GM23338 (cell line): ENCODE measurements around the gene UPF1.

ENCODE experiments used
- CREB1 ChIP-seq: fragments of 250-450 bp; sonication (Bioruptor Pico); IDR thresholded peaks from 2 replicates; pipeline ENCODE4 v1.5.0; 2020; ENCODE audit warnings: low read depth, mild to moderate bottlenecking, moderate library complexity
- EZH2 ChIP-seq: fragments of 200-600 bp; sonication (generic); IDR thresholded peaks from one replicate; pipeline ENCODE4 v1.8.0; 2017; ENCODE audit warnings: antibody characterized with exemption, mild to moderate bottlenecking, low read depth; ENCODE audit not compliant: unreplicated experiment
- EZH2phosphoT487 ChIP-seq: fragments of 200-600 bp; sonication (generic); IDR thresholded peaks from one replicate; pipeline ENCODE4 v1.8.1; 2018; ENCODE audit warnings: antibody characterized with exemption; ENCODE audit not compliant: unreplicated experiment
- JUNB ChIP-seq: IDR thresholded peaks from one replicate; pipeline ENCODE4 v1.6.1; 2016; ENCODE audit warnings: antibody characterized with exemption; ENCODE audit not compliant: unreplicated experiment
- POLR2AphosphoS5 ChIP-seq: IDR thresholded peaks from 2 replicates; pipeline ENCODE4 v1.6.1; 2016; ENCODE audit warnings: antibody characterized with exemption, low read depth
- STAT1 ChIP-seq: IDR thresholded peaks from one replicate; pipeline ENCODE4 v1.6.1; 2016; ENCODE audit warnings: antibody characterized with exemption; ENCODE audit not compliant: unreplicated experiment
- ZNF114 ChIP-seq: fragments of 250-450 bp; sonication (Bioruptor Pico); IDR thresholded peaks from 2 replicates; pipeline ENCODE4 v1.5.0; 2020; ENCODE audit warnings: mild to moderate bottlenecking, moderate library complexity
- ZNF331 ChIP-seq: fragments of 250-450 bp; sonication (Bioruptor Pico); IDR thresholded peaks from 2 replicates; pipeline ENCODE4 v1.5.0; 2020; ENCODE audit warnings: low read depth, mild to moderate bottlenecking, moderate library complexity
- ZNF462 ChIP-seq: fragments of 250-450 bp; sonication (Bioruptor Pico); IDR thresholded peaks from 2 replicates; pipeline ENCODE4 v1.5.0; 2020; ENCODE audit warnings: mild to moderate bottlenecking, moderate library complexity
- TF ChIP-seq, protein P1 (sequence below), 2 experiments: fragments of 200-600 bp in 1 of 2; sonication (generic) in 1 of 2; conservative IDR thresholded peaks; 2 replicates each; pipeline versions ENCODE4 v1.5.1 to v1.6.1; 2016 to 2017; ENCODE audit warnings: antibody characterized with exemption in 2 of 2, low read depth in 2 of 2, mild to moderate bottlenecking in 2 of 2, moderate library complexity in 1 of 2
- TF ChIP-seq, protein P2 (sequence below): IDR thresholded peaks from one replicate; pipeline ENCODE4 v1.6.1; 2018; ENCODE audit warnings: antibody characterized with exemption; ENCODE audit not compliant: unreplicated experiment
- TF ChIP-seq, protein P3 (sequence below): IDR thresholded peaks from 2 replicates; pipeline ENCODE4 v1.6.1; 2016; ENCODE audit warnings: antibody characterized with exemption

GRCh38 chr19:18831524-18832305, at the start of gene UPF1:
- TF ChIP-seq EZH2 (no peak), POLR2AphosphoS5 (peak; percentile 92), ZNF114 (CRISPR knock-in tag) (no peak), ZNF331 (CRISPR knock-in tag) (no peak), CREB1 (no peak), STAT1 (no peak), EZH2phosphoT487 (no peak), JUNB (no peak), ZNF462 (CRISPR knock-in tag) (no peak)
- TF ChIP-seq, protein P1, sequence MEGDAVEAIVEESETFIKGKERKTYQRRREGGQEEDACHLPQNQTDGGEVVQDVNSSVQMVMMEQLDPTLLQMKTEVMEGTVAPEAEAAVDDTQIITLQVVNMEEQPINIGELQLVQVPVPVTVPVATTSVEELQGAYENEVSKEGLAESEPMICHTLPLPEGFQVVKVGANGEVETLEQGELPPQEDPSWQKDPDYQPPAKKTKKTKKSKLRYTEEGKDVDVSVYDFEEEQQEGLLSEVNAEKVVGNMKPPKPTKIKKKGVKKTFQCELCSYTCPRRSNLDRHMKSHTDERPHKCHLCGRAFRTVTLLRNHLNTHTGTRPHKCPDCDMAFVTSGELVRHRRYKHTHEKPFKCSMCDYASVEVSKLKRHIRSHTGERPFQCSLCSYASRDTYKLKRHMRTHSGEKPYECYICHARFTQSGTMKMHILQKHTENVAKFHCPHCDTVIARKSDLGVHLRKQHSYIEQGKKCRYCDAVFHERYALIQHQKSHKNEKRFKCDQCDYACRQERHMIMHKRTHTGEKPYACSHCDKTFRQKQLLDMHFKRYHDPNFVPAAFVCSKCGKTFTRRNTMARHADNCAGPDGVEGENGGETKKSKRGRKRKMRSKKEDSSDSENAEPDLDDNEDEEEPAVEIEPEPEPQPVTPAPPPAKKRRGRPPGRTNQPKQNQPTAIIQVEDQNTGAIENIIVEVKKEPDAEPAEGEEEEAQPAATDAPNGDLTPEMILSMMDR (conservative IDR thresholded peaks at IDR 0.05; ENCODE audit: low read depth in 2 of 2) = no peak
- TF ChIP-seq, protein P2, sequence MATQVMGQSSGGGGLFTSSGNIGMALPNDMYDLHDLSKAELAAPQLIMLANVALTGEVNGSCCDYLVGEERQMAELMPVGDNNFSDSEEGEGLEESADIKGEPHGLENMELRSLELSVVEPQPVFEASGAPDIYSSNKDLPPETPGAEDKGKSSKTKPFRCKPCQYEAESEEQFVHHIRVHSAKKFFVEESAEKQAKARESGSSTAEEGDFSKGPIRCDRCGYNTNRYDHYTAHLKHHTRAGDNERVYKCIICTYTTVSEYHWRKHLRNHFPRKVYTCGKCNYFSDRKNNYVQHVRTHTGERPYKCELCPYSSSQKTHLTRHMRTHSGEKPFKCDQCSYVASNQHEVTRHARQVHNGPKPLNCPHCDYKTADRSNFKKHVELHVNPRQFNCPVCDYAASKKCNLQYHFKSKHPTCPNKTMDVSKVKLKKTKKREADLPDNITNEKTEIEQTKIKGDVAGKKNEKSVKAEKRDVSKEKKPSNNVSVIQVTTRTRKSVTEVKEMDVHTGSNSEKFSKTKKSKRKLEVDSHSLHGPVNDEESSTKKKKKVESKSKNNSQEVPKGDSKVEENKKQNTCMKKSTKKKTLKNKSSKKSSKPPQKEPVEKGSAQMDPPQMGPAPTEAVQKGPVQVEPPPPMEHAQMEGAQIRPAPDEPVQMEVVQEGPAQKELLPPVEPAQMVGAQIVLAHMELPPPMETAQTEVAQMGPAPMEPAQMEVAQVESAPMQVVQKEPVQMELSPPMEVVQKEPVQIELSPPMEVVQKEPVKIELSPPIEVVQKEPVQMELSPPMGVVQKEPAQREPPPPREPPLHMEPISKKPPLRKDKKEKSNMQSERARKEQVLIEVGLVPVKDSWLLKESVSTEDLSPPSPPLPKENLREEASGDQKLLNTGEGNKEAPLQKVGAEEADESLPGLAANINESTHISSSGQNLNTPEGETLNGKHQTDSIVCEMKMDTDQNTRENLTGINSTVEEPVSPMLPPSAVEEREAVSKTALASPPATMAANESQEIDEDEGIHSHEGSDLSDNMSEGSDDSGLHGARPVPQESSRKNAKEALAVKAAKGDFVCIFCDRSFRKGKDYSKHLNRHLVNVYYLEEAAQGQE = no peak
- TF ChIP-seq, protein P3, sequence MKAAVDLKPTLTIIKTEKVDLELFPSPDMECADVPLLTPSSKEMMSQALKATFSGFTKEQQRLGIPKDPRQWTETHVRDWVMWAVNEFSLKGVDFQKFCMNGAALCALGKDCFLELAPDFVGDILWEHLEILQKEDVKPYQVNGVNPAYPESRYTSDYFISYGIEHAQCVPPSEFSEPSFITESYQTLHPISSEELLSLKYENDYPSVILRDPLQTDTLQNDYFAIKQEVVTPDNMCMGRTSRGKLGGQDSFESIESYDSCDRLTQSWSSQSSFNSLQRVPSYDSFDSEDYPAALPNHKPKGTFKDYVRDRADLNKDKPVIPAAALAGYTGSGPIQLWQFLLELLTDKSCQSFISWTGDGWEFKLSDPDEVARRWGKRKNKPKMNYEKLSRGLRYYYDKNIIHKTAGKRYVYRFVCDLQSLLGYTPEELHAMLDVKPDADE = no peak
